Upper lobe of right lung (tissue), 1 donor: Measurements from ENCODE around the gene TMEM184A. TPM values are rescaled to one million over a fixed set of nuclear protein-coding genes. Genes with fewer than 3 reads are reported as not detected.

Source experiments
- ATAC-seq: fragments of 200-7000 bp; cut with Tn5 transposase; one replicate; pipeline ENCODE4 v1.9.1; 2020; ENCODE audit warnings: mild to moderate bottlenecking, moderate library complexity
- DNase-seq: peaks from one replicate; pipeline ENCODE4 v3.0.0-alpha.2; 2020
- H3K27ac ChIP-seq: fragments of 200-600 bp; one replicate; pipeline ENCODE4 v1.8.0; 2022
- H3K27me3 ChIP-seq: fragments of 200-600 bp; one replicate; pipeline ENCODE4 v1.8.0; 2022; ENCODE audit warnings: mild to moderate bottlenecking
- H3K36me3 ChIP-seq: fragments of 200-600 bp; one replicate; pipeline ENCODE4 v1.8.0; 2022
- H3K4me1 ChIP-seq: fragments of 200-600 bp; one replicate; pipeline ENCODE4 v1.8.0; 2022
- H3K4me3 ChIP-seq: fragments of 200-600 bp; one replicate; pipeline ENCODE4 v1.8.0; 2022; ENCODE audit warnings: mild to moderate bottlenecking
- H3K9me3 ChIP-seq: fragments of 200-600 bp; one replicate; pipeline ENCODE4 v1.8.0; 2022
- intact Hi-C: fragments of 100-400 bp; cut with DNase I; formaldehyde crosslinking; loops from one replicate; pipeline ENCODE4 v1.11.0; 2022
- total RNA-seq: library from RNA; stranded (reverse); fragmentation: NEBNext Ultra II Directional; extraction: Animal tissue kit (Norgen Biotek cat#: 25700); gene quantifications from one replicate; pipeline ENCODE4 v1.2.1, GENCODE V29; 2021
- TF ChIP-seq, protein P1 (sequence below): fragments of 200-600 bp; IDR thresholded peaks from one replicate; pipeline ENCODE4 v1.8.0; 2022; ENCODE audit warnings: antibody characterized with exemption
- donor health status: DM: no; HTN: yes; CAD: no; lungs with severe emphysema.

TMEM184A gene
- total RNA-seq, 1 donor from 2014 or later, result 4.4 TPM

DNA sequence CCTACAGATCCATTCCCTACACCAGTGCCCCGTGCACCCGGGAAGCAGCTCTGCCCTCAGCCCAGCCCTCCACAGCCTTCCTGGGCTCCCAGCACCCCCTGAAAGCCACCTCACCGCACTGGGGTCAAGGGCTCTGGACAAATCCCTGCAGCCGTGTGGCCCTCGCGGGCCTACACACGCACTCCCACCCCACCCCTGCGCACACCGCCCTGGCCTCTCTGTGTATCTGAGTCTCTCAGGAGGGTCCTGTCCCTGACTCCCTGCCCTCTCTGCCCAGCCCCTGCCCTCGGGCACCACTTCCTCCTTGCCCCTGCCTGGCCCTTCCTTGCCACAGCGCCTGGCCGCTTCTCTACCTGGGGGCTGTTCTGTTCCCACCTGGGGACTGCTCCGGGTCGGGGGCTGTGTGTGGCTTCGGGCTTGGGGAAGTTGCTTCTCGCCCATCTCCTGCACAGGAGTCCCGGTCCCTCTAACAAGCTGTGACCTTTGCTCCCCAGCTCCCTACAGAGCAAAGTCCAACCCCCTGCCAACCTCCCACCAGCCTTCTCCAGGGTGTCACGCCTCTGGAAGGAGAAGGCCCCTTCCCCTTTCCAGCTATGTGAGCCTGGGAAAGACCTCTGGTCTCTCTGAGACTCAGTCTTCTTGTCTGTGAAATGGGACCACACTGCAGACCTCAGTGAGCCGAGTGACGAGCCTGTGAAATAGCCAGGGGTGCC, 1.5 kb downstream of the TMEM184A start:
- DNase-seq (no peak), ATAC-seq (no peak)
- Histone ChIP-seq H3K4me1 (no peaks in the 10 kb centered on the region), H3K27ac (no peak overlapping the region), H3K9me3 (no peaks in the 10 kb centered on the region), H3K27me3 (no peaks in the 10 kb centered on the region), H3K36me3 (no peaks in the 10 kb centered on the region), H3K4me3 (no peak overlapping the region)
- TF ChIP-seq, protein P1, sequence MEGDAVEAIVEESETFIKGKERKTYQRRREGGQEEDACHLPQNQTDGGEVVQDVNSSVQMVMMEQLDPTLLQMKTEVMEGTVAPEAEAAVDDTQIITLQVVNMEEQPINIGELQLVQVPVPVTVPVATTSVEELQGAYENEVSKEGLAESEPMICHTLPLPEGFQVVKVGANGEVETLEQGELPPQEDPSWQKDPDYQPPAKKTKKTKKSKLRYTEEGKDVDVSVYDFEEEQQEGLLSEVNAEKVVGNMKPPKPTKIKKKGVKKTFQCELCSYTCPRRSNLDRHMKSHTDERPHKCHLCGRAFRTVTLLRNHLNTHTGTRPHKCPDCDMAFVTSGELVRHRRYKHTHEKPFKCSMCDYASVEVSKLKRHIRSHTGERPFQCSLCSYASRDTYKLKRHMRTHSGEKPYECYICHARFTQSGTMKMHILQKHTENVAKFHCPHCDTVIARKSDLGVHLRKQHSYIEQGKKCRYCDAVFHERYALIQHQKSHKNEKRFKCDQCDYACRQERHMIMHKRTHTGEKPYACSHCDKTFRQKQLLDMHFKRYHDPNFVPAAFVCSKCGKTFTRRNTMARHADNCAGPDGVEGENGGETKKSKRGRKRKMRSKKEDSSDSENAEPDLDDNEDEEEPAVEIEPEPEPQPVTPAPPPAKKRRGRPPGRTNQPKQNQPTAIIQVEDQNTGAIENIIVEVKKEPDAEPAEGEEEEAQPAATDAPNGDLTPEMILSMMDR, result no peak
- intact Hi-C loops, result no loop called here

DNA sequence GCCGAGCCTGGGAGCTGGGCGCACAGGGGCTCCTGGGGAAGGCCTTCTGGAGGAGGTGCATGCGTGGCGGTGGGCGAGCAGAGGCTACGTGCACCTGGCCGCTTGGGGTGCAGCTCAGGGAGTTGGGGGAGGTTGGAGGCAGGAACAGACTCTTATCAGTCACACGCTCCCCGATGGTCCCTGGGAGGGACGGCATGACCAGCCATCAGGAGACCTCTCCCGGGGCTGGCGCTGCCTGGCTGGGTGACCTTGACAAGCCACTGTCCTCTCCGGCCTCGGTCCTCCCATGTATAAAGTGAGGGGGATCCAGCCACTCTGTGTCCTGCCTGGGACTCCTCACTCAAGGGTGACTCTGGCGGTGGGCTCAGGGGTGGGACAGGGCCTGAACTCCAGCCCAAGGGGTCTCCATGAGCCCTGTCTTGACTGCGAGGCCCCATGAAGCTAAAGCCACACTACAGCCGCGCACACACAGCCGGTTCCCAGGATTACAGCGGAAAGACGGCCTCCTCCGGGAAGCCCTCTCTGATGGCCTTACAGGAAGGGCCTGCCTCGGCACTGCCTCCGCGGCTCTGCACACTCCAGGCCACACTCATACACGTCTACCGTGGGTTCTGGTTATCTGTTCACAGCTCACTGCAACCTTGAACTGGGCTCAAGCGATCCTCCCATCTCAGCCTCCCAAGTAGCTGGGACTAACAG, 2.3 kb downstream of the TMEM184A start:
- DNase-seq (no peak), ATAC-seq (no peak)
- H3K27ac ChIP-seq, result no peak overlapping the region
- intact Hi-C loops, result no loop called here
- H3K27me3 ChIP-seq, result no peaks in the 10 kb centered on the region
- TF ChIP-seq, protein P1, result no peak
- no peaks in the 10 kb centered on the region for H3K36me3 ChIP-seq
- H3K4me3 ChIP-seq, result no peak overlapping the region
- H3K4me1 ChIP-seq, result no peaks in the 10 kb centered on the region
- H3K9me3 ChIP-seq, result no peaks in the 10 kb centered on the region

DNA sequence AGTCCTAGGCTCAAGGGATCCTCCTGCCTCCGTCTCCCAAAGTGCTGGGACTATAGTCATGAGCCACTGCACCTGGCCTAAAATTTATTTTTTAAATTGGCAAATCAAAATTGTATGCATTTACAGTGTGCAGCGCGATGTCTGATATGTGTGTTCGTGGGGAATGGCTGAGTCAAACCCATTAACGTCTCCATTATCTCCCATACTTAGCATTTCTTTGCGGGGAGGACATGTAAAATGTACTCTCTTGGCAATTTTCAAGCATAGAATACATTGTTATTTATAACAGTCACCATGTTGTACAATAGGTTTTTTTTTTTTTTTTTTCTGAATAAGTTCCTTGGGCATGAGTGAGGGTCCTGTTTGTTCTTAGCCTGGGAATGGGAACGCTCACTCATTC, 3.8 kb downstream of the TMEM184A start:
- Histone ChIP-seq H3K4me3 (no peak overlapping the region), H3K4me1 (no peaks in the 10 kb centered on the region), H3K27ac (no peak overlapping the region), H3K9me3 (no peaks in the 10 kb centered on the region), H3K27me3 (no peaks in the 10 kb centered on the region), H3K36me3 (no peaks in the 10 kb centered on the region)
- TF ChIP-seq, protein P1, result no peak
- DNase-seq, result no peak
- intact Hi-C loops, result no loop called here
- no peak for ATAC-seq

DNA sequence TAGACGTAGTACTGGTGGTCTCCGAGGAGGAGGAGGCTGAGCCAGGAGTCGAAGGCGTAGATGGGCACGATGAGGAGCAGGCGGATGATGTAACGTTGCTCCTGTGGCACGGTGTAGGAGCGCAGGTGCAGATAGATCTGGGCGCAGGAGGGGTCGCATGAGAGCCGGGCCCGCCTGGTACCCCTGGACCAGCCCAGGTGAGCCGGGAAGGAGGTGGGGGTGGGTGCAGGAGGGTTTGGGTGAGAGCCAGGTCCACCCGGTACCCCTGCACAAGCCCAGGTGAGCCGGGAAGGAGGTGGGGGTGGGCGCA, 5.2 kb downstream of the TMEM184A start:
- TF ChIP-seq, protein P1, result no peak
- Histone ChIP-seq H3K4me3 (no peak overlapping the region), H3K27ac (no peak overlapping the region), H3K36me3 (no peaks in the 10 kb centered on the region), H3K27me3 (no peaks in the 10 kb centered on the region), H3K4me1 (no peaks in the 10 kb centered on the region), H3K9me3 (no peaks in the 10 kb centered on the region)
- ATAC-seq (no peak), DNase-seq (no peak)
- intact Hi-C loops, result no loop called here

DNA sequence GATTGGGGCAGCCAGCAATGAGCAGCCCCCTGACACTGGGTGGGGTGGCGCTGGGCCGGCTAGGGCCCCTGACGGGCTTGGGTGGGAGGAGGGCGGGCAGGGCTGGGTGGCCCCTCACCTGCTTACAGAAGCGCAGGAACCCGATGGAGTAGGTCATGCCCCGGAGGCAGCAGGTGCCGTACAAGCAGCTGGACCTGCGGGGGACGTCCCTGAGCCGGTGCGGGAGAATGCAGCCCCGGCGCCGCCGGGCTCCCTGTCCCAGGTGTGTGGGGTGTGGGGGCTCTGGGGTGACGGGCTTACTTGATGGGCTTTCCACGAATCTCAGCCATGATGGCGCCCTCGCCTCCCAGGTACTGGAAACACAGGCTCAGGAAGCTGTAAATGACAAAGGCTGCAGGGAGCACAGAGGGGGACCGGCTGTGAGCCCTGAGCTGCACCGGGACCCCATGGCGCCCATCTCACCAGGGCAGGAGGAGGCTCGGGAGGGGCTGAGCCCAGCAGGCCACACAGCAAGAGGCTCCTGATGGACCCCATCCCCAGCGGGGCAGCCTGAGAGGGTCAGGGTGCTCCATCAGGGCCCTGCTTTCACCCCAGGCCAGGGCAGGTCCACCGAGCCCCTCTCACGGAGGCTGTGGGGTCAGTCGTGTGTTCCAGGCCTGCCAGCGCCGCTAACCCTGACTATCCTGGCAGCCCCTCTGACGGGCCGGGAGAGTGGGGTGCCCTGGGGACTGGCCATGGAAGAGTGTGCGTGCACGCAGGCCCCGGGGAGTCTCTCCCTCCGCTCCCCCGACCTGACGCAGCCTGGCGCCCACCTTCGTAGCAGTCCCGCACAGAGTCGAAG, 5.8 kb downstream of the TMEM184A start:
- TF ChIP-seq, protein P1, result no peak
- H3K4me3 ChIP-seq, result no peak overlapping the region
- DNase-seq (no peak), ATAC-seq (no peak)
- no peaks in the 10 kb centered on the region for H3K4me1 ChIP-seq
- intact Hi-C loops, result no loop called here
- no peaks in the 10 kb centered on the region for H3K27me3 ChIP-seq
- no peak overlapping the region for H3K27ac ChIP-seq
- no peaks in the 10 kb centered on the region for H3K36me3 ChIP-seq
- H3K9me3 ChIP-seq, result no peaks in the 10 kb centered on the region
